ENCODE data around the gene CCDC97. TPM values are rescaled to one million over a fixed set of nuclear protein-coding genes. Genes with fewer than 3 reads are reported as not detected.
"Not testable (repeated sequence)": the region's sequence is repeated elsewhere in the genome, so short reads cannot be mapped to it uniquely, and the experiment has no call there.

CCDC97 gene
- total RNA-seq, 2 donors from 2014 or later = 28.8 to 33.4 TPM

GRCh38 chr19:41278478-41278877, 31.5 kb upstream of the CCDC97 start:
- Mint-ChIP-seq H3K27ac (no peak overlapping the region), H3K36me3 (ENCODE audit: insufficient read depth in 2 of 2) (peaks cover 26 to 45% of the 10 kb centered on the region in 2 donors), H3K4me1 (ENCODE audit: low read depth) (peaks cover 7% of the 10 kb centered on the region), H3K27me3 (ENCODE audit: low read depth) (no peaks in the 10 kb centered on the region), H3K9me3 (no peaks in the 10 kb centered on the region), H3K4me3 (no peak overlapping the region)
- no peak for ATAC-seq (replicated peaks in 1 of 2)
- no peak for DNase-seq

- peaks cover 10 to 37% of the 10 kb centered on the region in 2 donors for H3K36me3 Mint-ChIP-seq (ENCODE audit: insufficient read depth in 2 of 2)
- H3K4me1 Mint-ChIP-seq (ENCODE audit: low read depth) = no peaks in the 10 kb centered on the region
- no peak overlapping the region for H3K27ac Mint-ChIP-seq
- DNase-seq (no peak), ATAC-seq (replicated peaks in 1 of 2) (no peak)
- no peak overlapping the region for H3K4me3 Mint-ChIP-seq
- H3K9me3 Mint-ChIP-seq = no peaks in the 10 kb centered on the region
- H3K27me3 Mint-ChIP-seq (ENCODE audit: low read depth) = no peaks in the 10 kb centered on the region
Observed at GRCh38 chr19:41288673-41289530, 21.1 kb upstream of the CCDC97 start.

- not testable (repeated sequence) for H3K9me3 Mint-ChIP-seq; DNase-seq; H3K4me3 Mint-ChIP-seq; H3K4me1 Mint-ChIP-seq (ENCODE audit: low read depth); H3K27ac Mint-ChIP-seq; ATAC-seq (replicated peaks in 1 of 2); H3K27me3 Mint-ChIP-seq (ENCODE audit: low read depth)
- peaks cover 15 to 40% of the 10 kb centered on the region in 2 donors for H3K36me3 Mint-ChIP-seq (ENCODE audit: insufficient read depth in 2 of 2)
Observed at GRCh38 chr19:41289814-41290213, 20.2 kb upstream of the CCDC97 start.

- Mint-ChIP-seq H3K27ac (peak overlapping the region; percentile 79), H3K9me3 (no peaks in the 10 kb centered on the region)
- DNase-seq = no peak
Observed at GRCh38 chr19:41294393-41294792, 15.6 kb upstream of the CCDC97 start.

GRCh38 chr19:41295499-41295898, 14.5 kb upstream of the CCDC97 start:
- Mint-ChIP-seq H3K27me3 (ENCODE audit: low read depth) (no peaks in the 10 kb centered on the region), H3K36me3 (ENCODE audit: insufficient read depth in 2 of 2) (peaks cover 29 to 34% of the 10 kb centered on the region in 2 donors), H3K4me3 (no peak overlapping the region), H3K27ac (peak overlapping the region; percentile 79), H3K9me3 (no peaks in the 10 kb centered on the region), H3K4me1 (ENCODE audit: low read depth) (peaks cover 64% of the 10 kb centered on the region)
- DNase-seq (no peak), ATAC-seq (replicated peaks in 1 of 2) (no peak)

More at GRCh38 chr19:41294393-41294792, 15.6 kb upstream of the CCDC97 start:
- Mint-ChIP-seq H3K36me3 (ENCODE audit: insufficient read depth in 2 of 2) (peaks cover 32 to 39% of the 10 kb centered on the region in 2 donors), H3K4me3 (no peak overlapping the region), H3K27me3 (ENCODE audit: low read depth) (no peaks in the 10 kb centered on the region), H3K4me1 (ENCODE audit: low read depth) (peaks cover 53% of the 10 kb centered on the region)
- no peak for ATAC-seq (replicated peaks in 1 of 2)

GRCh38 chr19:41296433-41296871, 13.5 kb upstream of the CCDC97 start:
- H3K4me3 Mint-ChIP-seq = no peak overlapping the region

DNA sequence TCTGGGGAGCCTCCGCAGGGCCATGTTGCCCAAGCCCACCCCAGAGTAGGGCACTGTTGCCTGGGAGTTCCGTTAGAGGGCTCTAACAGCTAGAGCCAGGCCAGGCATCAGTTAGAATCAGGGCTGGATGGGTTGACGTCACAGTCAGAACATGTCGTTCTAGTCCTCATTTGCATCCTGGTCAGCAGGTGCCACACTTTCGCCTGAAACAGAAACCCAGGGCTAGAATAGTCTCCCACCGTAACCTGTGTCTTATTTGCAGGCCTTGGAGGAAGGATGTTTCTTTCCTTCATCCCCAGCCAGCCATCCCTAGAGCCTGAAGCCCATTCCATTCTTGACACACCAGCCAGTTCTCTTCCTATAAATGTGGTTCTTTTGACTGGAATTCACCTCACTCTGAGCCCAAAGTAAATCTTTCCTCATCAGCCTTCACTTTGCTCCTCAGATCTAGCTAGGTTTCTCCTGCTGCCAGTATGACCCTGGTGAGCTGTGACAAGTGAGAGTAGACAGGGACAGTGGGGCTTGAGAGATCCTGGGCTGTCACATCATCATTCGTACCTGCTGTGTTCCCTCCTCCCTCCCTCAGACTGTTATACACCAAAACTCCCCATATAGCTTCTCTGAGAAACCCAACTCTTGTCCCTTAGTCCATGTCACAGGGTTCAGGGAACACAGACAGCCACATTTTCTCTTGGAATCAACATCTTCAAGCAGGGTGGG, 12.2 kb upstream of the CCDC97 start:
- DNase-seq = no peak
- Mint-ChIP-seq H3K27ac (peak overlapping the region; percentile 85), H3K4me3 (no peak overlapping the region), H3K27me3 (ENCODE audit: low read depth) (no peaks in the 10 kb centered on the region), H3K36me3 (ENCODE audit: insufficient read depth in 2 of 2) (peaks cover 32 to 35% of the 10 kb centered on the region in 2 donors), H3K4me1 (ENCODE audit: low read depth) (peaks cover 85% of the 10 kb centered on the region), H3K9me3 (no peaks in the 10 kb centered on the region)
- ATAC-seq (replicated peaks in 1 of 2) = peak in 1 of 2 donors; percentile 35

More at GRCh38 chr19:41296433-41296871, 13.5 kb upstream of the CCDC97 start:
- Mint-ChIP-seq H3K4me1 (ENCODE audit: low read depth) (peaks cover 71% of the 10 kb centered on the region), H3K27ac (peak overlapping the region; percentile 79), H3K9me3 (no peaks in the 10 kb centered on the region), H3K36me3 (ENCODE audit: insufficient read depth in 2 of 2) (peaks cover 30 to 35% of the 10 kb centered on the region in 2 donors), H3K27me3 (ENCODE audit: low read depth) (no peaks in the 10 kb centered on the region)
- DNase-seq = no peak
- peak; percentile 25 to 26 for ATAC-seq (replicated peaks in 1 of 2)

DNA sequence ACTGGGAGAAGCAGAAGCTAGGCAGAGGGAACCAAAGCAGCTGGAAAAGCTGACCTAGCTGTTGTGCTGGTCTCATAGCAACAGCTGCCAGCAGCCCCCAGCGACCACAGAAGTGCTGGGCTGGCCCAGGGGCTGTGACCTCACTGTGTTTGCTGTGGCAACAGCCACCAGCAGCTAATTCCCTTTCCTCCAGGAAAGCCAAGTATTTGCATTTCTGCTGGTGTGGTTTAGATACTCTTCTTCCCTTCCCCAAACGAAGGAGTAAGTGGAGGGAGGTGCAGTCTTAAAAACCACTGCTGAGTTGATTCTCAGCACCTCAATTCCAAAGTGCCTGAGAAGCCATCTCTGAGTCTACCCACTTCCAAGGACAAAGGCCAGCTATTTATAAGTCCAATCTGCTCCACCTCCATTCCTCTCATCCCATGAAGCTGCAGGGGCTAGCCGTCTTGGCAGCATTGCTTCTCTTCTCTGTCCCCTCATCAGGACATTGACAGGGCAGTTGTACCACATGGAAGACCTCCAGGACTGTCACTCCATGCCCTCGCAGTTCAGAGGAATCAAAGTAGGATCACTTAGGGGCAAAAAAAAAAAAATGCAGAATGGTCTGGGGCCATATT, 11.5 kb upstream of the CCDC97 start:
- ATAC-seq (replicated peaks in 1 of 2) (no peak), DNase-seq (no peak)
- Mint-ChIP-seq H3K27me3 (ENCODE audit: low read depth) (no peaks in the 10 kb centered on the region), H3K36me3 (ENCODE audit: insufficient read depth in 2 of 2) (peaks cover 32 to 36% of the 10 kb centered on the region in 2 donors), H3K9me3 (no peaks in the 10 kb centered on the region), H3K4me3 (no peak overlapping the region), H3K27ac (peak overlapping the region; percentile 85), H3K4me1 (ENCODE audit: low read depth) (peaks cover 91% of the 10 kb centered on the region)

- Mint-ChIP-seq H3K27ac (peak overlapping the region; percentile 84), H3K9me3 (no peaks in the 10 kb centered on the region), H3K27me3 (ENCODE audit: low read depth) (no peaks in the 10 kb centered on the region), H3K36me3 (ENCODE audit: insufficient read depth in 2 of 2) (peaks cover 30 to 38% of the 10 kb centered on the region in 2 donors), H3K4me1 (ENCODE audit: low read depth) (peaks cover 98% of the 10 kb centered on the region), H3K4me3 (no peak overlapping the region)
- DNase-seq = no peak
- no peak for ATAC-seq (replicated peaks in 1 of 2)
Observed at GRCh38 chr19:41299046-41299754, 10.8 kb upstream of the CCDC97 start.

GRCh38 chr19:41299755-41300089, 10.2 kb upstream of the CCDC97 start:
- H3K4me1 Mint-ChIP-seq (ENCODE audit: low read depth) = peaks cover 98% of the 10 kb centered on the region
- H3K27ac Mint-ChIP-seq = peak overlapping the region; percentile 84
- peak; percentile 35 to 37 for DNase-seq
- peaks cover 28 to 36% of the 10 kb centered on the region in 2 donors for H3K36me3 Mint-ChIP-seq (ENCODE audit: insufficient read depth in 2 of 2)
- ATAC-seq (replicated peaks in 1 of 2) = peak in 1 of 2 donors; percentile 10
- H3K9me3 Mint-ChIP-seq = no peaks in the 10 kb centered on the region
- H3K4me3 Mint-ChIP-seq = no peak overlapping the region
- H3K27me3 Mint-ChIP-seq (ENCODE audit: low read depth) = no peaks in the 10 kb centered on the region

DNA sequence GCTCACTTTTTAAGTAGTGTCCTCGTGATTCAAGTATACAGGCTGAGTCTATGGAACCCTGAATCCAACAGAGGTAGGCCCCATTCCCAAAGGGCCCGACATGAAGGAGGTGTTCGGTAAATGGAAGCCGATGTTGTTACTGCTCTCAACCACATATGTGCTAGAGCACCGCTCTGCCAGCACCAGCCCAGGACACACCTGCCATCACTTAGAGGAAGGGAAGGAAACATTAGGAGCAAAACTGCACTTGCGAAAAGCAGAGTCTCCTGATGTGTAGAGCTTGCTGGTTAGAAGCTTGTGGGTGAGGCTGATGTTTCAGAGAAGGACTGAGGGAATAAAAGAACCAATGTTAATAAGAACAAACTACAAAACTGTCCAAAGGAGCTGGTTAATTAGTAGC, 9.4 kb upstream of the CCDC97 start:
- Mint-ChIP-seq H3K4me3 (no peak overlapping the region), H3K36me3 (ENCODE audit: insufficient read depth in 2 of 2) (peaks cover 23 to 36% of the 10 kb centered on the region in 2 donors), H3K27me3 (ENCODE audit: low read depth) (no peaks in the 10 kb centered on the region), H3K27ac (peak overlapping the region; percentile 84), H3K9me3 (no peaks in the 10 kb centered on the region), H3K4me1 (ENCODE audit: low read depth) (peaks cover 98% of the 10 kb centered on the region)
- DNase-seq = no peak
- no peak for ATAC-seq (replicated peaks in 1 of 2)

DNA sequence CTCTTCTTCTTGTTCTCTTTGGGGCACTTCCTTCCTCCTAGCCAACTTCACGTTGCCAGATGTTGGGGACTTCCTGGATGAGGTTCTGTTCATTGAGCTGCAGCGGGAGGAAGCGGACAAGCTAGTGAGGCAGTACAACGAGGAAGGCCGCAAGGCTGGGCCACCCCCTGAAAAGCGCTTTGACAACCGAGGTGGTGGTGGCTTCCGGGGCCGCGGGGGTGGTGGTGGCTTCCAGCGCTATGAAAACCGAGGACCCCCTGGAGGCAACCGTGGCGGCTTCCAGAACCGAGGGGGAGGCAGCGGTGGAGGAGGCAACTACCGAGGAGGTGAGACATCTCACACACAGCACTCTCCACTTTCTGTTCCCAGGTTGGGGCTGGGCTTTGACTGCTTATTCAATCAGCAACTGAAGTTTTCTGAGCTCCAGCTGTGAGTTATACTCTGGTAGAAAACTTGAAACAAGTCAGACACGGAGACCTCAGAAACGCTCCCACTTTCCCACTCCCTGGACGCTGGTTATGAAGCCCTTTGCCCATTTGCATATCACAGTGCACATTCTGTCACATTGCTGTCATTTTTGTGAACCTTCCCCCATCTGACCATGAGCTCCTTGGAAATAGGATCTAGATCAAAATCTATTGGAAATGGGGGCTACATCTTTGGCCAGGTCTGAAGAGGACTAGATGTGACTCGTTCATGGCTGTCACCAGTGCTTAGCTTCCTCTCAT, 7.2 kb upstream of the CCDC97 start:
- Mint-ChIP-seq H3K27ac (peak overlapping the region; percentile 89), H3K4me3 (peak overlapping the region; percentile 77 to 79), H3K9me3 (no peaks in the 10 kb centered on the region), H3K36me3 (ENCODE audit: insufficient read depth in 2 of 2) (peaks cover 15 to 38% of the 10 kb centered on the region in 2 donors), H3K27me3 (ENCODE audit: low read depth) (no peaks in the 10 kb centered on the region), H3K4me1 (ENCODE audit: low read depth) (peaks cover 95% of the 10 kb centered on the region)
- peak; percentile 80 to 82 for ATAC-seq (replicated peaks in 1 of 2)
- peak; percentile 80 to 82 for DNase-seq

Measured in activated T-cell treated with anti-CD3 and anti-CD28 coated beads, Interleukin-2, amount 50 U/mL, for 72 hours (primary cell).